T-helper 9 cell (primary cell): Measurements from ENCODE around the gene SHMT2.

Experiments
- DNase-seq: peaks from one replicate; pipeline ENCODE4 v3.0.0-alpha.2; 2020

Gene SHMT2

DNA sequence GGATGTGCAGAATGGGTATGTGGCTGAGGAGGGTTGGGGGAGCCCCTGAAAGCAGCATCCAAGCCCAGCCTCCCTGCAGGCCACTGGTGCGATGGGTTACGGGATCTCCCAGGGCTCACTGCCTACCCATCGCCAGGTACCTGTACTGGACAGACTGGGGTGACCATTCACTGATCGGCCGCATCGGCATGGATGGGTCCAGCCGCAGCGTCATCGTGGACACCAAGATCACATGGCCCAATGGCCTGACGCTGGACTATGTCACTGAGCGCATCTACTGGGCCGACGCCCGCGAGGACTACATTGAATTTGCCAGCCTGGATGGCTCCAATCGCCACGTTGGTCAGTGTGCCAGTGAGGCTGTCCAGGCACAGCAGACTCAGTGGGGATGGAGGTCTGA, 31.2 kb upstream of the SHMT2 start:
- no peak for DNase-seq

DNA sequence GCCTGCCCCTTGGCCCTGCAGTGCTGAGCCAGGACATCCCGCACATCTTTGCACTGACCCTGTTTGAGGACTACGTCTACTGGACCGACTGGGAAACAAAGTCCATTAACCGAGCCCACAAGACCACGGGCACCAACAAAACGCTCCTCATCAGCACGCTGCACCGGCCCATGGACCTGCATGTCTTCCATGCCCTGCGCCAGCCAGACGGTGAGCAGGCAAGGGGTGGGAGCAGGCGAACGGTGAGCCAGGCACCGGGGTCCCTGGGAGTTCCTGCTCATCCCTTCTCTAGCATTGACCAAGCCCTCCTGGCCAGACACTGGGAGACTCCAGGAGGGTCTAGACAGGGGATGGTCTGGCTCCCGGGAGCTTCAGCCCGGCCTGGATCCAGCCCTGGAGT, 30.3 kb upstream of the SHMT2 start:
- no peak for DNase-seq

DNA sequence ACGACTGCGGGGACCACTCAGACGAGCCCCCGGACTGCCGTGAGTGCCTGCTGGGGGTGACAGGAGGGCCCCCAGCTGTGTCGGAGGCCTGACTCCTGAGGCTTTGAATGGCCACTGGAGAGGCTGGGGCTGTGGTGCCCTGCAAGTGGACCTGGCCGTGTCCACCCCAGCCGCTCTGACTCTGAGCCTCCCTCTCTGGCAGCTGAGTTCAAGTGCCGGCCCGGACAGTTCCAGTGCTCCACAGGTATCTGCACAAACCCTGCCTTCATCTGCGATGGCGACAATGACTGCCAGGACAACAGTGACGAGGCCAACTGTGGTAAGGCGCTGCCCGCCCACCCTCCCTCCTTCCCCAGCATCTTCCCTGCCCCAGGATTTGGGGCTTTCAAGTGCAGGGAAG, 29.0 kb upstream of the SHMT2 start:
- no peak for DNase-seq

DNA sequence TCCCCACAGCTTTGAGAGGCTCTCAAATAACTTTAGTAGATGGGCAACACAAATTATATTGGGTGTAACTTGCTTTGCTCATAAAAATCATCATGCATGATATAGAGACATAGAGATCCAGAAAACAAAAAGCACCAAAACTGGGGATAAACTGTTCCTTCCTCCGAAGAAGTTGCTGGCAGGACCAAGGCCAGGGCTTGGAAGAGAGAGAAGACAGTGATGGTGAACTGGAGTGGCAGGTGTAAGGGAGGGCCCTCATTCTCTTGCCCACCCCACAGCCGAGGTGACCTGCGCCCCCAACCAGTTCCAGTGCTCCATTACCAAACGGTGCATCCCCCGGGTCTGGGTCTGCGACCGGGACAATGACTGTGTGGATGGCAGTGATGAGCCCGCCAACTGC, 28.3 kb upstream of the SHMT2 start:
- no peak for DNase-seq

DNA sequence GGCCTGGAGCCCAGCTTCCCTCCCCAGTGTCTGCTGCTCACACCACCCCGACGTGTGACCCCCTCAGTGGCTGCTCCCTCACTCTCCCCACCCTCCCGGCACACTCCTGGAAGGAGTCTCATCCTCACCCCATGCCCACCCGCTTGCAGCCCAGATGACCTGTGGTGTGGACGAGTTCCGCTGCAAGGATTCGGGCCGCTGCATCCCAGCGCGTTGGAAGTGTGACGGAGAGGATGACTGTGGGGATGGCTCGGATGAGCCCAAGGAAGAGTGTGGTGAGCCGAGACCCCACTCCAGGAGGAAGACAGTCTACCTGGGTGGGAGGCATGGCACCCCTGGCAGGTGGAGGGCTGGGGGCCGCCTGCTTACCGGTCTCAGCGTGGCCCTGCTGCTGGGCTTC, 27.9 kb upstream of the SHMT2 start:
- no peak for DNase-seq

DNA sequence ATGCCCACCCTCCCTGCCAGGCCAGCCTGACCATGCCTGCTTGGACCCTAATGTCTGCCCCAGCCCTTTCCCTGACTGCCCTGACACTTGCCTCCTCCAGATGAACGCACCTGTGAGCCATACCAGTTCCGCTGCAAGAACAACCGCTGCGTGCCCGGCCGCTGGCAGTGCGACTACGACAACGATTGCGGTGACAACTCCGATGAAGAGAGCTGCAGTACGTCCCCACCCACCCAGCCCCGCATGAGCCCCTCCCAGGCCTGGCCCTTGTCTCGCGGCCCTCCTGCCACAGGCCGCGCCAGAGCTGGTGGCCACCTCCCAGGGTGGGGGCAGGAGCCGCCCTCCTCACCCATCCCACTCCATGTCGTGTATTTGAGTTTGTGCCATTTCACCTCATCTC, 27.2 kb upstream of the SHMT2 start:
- no peak for DNase-seq

DNA sequence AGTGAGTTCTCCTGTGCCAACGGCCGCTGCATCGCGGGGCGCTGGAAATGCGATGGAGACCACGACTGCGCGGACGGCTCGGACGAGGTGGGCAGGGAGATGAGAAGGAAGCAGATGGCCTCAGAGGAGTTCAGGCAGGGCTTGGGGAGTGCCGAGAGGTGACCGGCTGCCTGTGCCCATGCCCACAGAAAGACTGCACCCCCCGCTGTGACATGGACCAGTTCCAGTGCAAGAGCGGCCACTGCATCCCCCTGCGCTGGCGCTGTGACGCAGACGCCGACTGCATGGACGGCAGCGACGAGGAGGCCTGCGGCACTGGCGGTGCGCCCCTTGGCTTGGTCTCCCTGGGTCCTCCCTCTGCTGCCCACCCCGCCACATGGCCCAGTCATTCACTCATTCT, 26.3 kb upstream of the SHMT2 start:
- no peak for DNase-seq

DNA sequence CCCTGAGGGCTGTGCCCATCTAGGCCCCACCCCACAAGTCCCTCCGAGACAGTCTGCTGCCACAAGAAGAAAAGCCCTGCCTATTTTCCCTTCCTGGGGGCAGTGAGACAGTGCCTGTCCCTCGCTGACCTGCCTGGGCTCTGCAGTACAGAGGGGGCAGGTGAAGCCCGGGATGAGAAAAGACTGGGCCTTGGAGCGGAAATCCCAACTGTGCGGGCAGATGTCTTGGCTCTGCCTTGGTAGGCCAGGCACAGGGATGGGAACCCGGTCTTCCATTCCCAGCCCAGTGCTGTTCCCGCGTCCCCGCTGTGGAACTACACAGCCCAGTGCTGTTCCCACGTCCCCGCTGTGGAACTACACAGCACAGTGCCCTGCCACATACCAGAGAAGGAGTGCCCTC, 25.7 kb upstream of the SHMT2 start:
- DNase-seq: no peak

DNA sequence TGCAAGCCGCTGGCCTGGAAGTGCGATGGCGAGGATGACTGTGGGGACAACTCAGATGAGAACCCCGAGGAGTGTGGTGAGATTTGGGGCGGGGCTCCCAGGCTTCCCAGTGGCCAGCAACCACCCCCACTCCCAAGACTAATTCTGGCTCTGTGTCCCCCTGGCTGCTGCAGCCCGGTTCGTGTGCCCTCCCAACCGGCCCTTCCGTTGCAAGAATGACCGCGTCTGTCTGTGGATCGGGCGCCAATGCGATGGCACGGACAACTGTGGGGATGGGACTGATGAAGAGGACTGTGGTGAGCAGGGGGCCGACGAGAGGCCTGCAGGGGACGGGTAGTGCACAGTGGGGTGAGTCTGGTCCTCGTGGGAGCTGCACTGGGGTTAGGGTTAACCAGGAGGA, 25.1 kb upstream of the SHMT2 start:
- no peak for DNase-seq

DNA sequence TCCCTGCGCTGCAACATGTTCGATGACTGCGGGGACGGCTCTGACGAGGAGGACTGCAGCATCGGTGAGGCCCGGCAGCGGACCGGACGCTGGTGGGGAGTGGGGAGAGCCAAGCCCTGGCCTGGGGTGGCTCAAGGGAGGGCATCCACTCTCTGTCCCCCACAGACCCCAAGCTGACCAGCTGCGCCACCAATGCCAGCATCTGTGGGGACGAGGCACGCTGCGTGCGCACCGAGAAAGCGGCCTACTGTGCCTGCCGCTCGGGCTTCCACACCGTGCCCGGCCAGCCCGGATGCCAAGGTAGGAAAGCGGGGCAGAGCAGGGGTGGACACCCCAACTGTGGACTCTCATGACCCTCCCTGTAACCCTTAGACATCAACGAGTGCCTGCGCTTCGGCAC, 24.3 kb upstream of the SHMT2 start:
- no peak for DNase-seq

DNA sequence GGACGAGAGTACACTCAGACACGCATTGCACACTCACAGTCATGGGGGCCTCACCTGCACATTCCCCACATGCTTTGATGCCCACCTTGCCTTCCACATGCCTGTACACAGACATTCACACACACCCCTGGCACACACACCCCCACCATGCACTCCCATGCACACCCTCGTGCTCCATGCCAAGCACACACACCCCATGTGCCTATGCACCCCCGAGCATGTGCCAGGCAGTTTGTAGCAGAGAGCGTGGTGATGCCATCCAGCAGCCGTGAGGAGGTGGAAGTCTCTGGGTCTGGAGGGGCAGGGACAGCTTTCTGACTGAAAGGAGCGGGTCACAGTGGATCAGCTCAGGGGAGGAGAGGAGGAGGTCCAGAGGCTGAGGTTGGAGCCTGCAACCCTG, 23.6 kb upstream of the SHMT2 start:
- no peak for DNase-seq

DNA sequence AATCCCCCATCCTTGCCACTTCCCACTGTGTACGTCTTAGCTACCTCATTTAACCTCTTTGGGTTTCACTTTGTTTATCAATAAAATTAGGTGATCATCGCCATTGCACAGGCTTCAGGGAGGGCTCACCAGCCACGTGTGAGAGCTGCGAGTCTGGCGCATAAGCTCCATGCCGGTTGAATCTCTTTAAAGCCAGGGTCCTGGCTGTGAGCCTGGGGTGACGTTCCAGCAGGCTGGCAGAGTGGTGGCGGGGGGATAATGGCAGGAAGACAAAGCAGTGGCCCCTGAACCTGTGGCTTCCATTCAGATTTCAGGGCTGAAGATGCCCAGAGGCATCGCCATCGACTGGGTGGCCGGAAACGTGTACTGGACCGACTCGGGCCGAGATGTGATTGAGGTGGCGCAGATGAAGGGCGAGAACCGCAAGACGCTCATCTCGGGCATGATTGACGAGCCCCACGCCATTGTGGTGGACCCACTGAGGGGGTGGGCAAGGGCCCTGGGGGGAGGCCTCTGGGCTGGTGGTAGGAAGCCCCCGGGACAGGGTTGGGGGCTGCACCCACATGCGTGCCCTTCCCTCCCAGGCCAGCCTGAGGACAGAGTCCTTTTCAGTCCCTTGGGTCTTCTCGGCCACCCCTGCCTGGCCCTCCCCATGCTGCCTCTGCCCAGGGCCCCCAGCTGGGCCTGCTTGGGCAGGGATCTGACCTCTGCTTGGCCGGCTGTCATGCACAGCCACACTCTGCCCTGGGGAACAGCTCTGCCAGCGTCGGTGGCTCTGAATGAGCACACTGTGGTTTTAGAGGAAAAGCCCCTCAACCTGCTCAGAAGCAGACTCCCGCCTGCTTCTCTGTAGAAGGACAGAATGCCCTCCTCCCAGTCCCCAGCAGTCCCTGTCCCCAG, 21.5 kb upstream of the SHMT2 start:
- no peak for DNase-seq

DNA sequence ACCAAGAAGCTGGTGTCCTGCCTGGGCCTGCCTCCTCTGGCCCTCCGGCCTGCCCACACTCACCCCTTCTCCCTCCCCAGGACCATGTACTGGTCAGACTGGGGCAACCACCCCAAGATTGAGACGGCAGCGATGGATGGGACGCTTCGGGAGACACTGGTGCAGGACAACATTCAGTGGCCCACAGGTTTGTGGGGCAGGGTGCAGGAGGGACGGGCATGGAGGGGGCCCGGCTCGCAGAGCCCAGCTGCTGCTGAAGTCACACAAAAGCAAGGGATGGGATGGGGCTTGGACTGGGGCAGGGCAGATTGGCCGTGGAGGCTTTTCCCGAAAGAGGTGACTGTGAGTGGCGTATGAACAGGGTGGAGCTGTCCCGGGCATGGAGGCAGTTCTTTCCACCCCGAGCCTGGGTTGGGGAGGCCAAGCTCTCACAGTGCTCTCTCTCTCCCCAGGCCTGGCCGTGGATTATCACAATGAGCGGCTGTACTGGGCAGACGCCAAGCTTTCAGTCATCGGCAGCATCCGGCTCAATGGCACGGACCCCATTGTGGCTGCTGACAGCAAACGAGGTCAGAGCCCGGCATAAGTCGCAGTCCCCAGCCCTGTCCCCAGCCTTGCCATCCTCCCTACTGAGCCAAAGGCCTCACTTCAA, 20.8 kb upstream of the SHMT2 start:
- no peak for DNase-seq

DNA sequence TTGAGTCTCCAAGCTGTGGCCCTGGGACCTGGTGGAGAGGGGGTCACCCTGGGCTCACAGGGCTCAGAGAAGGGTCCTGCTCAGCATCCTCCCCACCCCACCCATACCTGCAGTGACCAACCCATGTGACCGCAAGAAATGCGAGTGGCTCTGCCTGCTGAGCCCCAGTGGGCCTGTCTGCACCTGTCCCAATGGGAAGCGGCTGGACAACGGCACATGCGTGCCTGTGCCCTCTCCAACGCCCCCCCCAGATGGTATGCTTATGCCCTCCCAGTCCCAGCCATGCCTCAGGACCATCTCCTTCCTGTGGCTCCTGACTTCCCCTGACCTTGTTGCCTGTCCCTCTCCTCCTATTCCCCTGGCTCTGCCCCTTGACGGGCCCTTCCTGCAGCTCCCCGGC, 19.6 kb upstream of the SHMT2 start:
- DNase-seq: no peak

DNA sequence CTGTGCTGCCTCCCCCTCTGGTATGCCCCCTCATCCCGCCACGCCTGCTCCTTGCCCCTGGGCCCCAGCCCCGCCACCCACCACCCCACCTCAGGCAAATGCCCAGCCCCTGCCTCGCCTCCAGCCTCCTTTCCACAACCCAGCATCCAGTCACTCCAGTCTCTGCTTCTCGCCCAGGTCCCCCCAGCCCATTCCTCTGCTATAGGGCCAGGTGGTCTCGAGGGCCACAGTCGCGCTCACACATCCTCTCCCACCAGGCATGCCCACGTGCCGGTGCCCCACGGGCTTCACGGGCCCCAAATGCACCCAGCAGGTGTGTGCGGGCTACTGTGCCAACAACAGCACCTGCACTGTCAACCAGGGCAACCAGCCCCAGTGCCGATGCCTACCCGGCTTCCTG, 19.1 kb upstream of the SHMT2 start:
- no peak for DNase-seq

DNA sequence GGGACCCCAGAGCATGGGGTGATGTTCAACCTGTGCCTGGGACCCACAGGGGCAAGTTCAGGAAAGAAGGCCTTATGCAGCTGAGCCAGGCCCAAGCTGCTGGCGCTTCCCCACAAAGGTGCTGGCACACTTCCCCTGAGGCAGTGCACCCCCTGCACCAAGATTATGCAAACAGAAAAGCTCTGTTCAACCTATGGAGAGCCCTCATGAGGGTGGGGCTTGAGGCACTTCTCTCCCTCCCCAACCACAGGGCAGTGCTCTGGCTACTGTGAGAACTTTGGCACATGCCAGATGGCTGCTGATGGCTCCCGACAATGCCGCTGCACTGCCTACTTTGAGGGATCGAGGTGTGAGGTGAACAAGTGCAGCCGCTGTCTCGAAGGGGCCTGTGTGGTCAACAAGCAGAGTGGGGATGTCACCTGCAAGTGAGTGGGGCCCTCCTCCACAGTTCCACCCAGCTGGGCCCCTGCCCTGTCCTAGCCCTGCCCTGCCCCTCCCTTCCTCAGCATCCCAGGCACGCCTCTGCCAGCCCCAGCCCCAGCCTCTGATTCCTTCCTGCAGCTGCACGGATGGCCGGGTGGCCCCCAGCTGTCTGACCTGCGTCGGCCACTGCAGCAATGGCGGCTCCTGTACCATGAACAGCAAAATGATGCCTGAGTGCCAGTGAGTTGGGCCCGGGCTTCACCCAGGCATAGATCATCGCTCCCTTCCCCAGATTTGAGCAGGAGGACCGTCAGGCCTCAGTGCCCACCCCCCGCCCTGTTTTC, 18.4 kb upstream of the SHMT2 start:
- DNase-seq: no peak

DNA sequence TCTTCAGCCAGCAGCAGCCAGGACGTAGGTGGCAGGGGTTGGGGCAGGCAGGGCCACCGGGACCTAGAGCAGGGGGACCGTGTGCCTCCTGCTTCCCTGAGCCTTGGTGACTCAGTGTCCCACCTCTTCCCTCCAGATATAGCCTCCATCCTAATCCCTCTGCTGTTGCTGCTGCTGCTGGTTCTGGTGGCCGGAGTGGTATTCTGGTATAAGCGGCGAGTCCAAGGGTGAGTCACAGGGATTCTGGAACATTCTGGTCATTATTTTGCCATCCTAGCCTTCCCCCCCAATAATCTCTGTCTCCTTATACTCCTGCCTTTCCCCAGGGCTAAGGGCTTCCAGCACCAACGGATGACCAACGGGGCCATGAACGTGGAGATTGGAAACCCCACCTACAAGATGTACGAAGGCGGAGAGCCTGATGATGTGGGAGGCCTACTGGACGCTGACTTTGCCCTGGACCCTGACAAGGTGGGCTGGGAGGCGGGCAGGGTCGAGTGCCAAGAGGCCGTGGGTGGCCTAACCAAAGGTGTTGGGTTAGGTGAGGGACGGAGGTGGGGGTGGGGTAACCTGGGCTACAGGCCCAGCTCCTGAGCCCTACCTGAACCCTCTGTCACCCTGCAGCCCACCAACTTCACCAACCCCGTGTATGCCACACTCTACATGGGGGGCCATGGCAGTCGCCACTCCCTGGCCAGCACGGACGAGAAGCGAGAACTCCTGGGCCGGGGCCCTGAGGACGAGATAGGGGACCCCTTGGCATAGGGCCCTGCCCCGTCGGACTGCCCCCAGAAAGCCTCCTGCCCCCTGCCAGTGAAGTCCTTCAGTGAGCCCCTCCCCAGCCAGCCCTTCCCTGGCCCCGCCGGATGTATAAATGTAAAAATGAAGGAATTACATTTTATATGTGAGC, 17.5 kb upstream of the SHMT2 start:
- no peak for DNase-seq

DNA sequence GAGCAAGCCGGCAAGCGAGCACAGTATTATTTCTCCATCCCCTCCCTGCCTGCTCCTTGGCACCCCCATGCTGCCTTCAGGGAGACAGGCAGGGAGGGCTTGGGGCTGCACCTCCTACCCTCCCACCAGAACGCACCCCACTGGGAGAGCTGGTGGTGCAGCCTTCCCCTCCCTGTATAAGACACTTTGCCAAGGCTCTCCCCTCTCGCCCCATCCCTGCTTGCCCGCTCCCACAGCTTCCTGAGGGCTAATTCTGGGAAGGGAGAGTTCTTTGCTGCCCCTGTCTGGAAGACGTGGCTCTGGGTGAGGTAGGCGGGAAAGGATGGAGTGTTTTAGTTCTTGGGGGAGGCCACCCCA, 16.8 kb upstream of the SHMT2 start:
- DNase-seq: no peak

DNA sequence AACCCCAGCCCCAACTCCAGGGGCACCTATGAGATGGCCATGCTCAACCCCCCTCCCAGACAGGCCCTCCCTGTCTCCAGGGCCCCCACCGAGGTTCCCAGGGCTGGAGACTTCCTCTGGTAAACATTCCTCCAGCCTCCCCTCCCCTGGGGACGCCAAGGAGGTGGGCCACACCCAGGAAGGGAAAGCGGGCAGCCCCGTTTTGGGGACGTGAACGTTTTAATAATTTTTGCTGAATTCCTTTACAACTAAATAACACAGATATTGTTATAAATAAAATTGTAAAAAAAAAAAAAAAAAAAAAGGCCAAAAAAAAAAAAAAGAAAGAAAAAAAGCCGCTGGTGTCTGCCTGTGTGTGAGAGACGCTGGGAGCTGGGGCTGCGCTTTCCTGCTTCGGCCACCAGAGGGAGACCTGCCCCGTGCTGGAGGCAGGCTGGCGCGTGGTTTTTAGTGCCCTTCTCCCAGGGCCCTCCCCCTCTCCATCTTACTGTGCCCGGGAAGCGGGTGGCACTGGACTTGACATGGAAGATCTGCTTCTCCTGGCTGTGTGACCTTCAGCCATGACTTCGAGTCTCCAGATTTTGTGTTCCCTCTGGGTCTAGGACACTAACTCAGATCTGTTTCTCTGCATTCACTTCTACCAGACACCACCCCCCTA, 16.3 kb upstream of the SHMT2 start:
- DNase-seq: peak; percentile 83

DNA sequence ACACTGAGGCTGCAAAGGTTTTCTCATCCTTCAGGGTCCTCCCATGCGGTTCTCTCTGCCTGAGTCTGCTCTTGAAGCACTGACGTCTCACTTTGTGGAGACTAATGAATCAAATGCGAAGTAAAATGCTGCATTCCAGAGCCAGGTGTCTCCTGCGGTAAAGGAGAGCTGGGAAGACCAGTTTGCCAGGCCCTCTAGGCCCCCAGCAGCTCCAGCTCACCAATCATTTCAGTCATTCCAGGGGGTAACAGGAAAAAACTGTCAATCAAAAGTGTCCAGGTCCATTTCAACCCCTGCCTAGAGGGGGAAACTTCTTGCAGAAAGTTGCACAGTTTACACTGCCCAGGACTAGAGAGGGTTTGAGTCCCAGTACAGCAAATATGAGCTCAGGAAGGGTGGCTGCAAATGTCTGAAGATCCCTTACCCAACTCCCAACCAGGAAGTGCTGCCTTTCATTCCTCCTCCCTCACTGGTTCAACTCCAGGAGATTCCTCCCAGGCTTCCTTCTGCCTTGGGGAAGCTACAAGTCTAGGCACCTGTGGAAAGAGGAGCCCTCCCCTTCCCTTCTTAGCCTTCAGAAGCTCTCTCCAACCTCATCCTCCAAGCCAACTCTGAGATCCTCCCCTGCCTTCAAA, 15.6 kb upstream of the SHMT2 start:
- DNase-seq: no peak

DNA sequence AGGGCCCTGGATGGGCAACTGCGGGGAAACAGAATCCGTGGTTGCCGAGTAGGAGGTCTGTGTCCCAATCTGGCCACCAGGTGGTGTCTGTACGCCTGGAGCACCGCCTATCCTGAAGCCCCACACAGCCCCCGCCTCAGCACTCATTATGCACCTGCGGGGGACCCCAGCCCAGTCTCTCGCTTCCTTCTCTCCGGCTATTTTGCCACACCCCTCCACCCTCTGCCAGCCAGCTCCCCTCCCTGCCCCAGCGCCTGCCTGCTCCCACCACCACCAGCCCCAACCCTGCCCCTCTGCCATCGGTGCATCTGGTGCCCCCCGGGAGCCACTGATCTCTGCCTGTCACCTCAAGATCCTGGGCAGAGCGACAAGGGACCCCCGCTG, 15.1 kb upstream of the SHMT2 start:
- peak; percentile 61 for DNase-seq

DNA sequence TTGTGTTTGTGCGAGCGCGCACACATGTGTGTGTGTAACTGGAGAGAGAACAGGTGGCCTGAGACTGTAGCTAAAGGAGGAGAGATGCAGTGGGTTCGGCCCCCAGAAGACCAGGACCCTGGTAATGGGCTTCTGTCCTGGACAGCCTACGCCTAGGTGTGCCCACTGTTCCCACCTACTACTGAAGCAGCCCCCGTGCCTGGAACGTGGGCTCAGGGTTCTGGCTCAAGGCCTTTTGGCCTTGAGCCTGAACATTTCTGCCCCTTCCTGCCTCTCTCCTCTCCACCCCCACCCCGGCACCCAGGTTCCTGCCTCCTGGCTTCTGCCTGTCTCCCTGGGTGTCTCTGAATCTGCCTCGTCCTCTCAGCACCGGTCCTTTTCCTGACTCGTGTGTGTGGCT, 14.4 kb upstream of the SHMT2 start:
- DNase-seq: no peak
